ENCODE data around the gene CORO2B. TPM values are rescaled to one million over a fixed set of nuclear protein-coding genes. Genes with fewer than 3 reads are reported as not detected.

CORO2B gene
- total RNA-seq, 2 donors from 2014 or later = 4.3 to 8.5 TPM

- TF ChIP-seq CTCF (IDR thresholded peaks at IDR 0.05) = no peak
- no peaks in the 10 kb centered on the region for H3K27me3 ChIP-seq (replicated peaks; ENCODE audit: insufficient read depth)
- H3K9me3 ChIP-seq = no peaks in the 10 kb centered on the region
- peak overlapping the region in 1 of 2 donors; percentile 86 for H3K27ac ChIP-seq
- H3K36me3 ChIP-seq = peaks cover 3% of the 10 kb centered on the region
- no peak for DNase-seq (ENCODE audit: low spot score)
- no peak overlapping the region for H3K4me3 ChIP-seq
- ATAC-seq (ENCODE audit: insufficient number of reproducible peaks, low FRiP score, low read depth) = no peak
- H3K4me1 ChIP-seq (ENCODE audit: control insufficient read depth in 1 of 2, low read depth in 2 of 2) = peaks cover 10 to 29% of the 10 kb centered on the region in 2 donors
Measured at GRCh38 chr15:68774120-68774519, 195.3 kb downstream of the CORO2B start.

GRCh38 chr15:68774521-68775235, 195.9 kb downstream of the CORO2B start:
- TF ChIP-seq CTCF (IDR thresholded peaks at IDR 0.05) = no peak
- H3K27ac ChIP-seq = peak overlapping the region; percentile 81 to 86
- no peaks in the 10 kb centered on the region for H3K27me3 ChIP-seq (replicated peaks; ENCODE audit: insufficient read depth)
- DNase-seq (ENCODE audit: low spot score) (no peak), ATAC-seq (ENCODE audit: insufficient number of reproducible peaks, low FRiP score, low read depth) (no peak)
- no peaks in the 10 kb centered on the region for H3K9me3 ChIP-seq
- H3K36me3 ChIP-seq = peaks cover 3% of the 10 kb centered on the region
- H3K4me3 ChIP-seq = no peak overlapping the region
- H3K4me1 ChIP-seq (ENCODE audit: control insufficient read depth in 1 of 2, low read depth in 2 of 2) = peaks cover 10 to 29% of the 10 kb centered on the region in 2 donors

- DNase-seq (ENCODE audit: low spot score) (no peak), ATAC-seq (ENCODE audit: insufficient number of reproducible peaks, low FRiP score, low read depth) (no peak)
- TF ChIP-seq CTCF (IDR thresholded peaks at IDR 0.05) = no peak
- Histone ChIP-seq H3K27me3 (replicated peaks; ENCODE audit: insufficient read depth) (no peaks in the 10 kb centered on the region), H3K9me3 (no peaks in the 10 kb centered on the region), H3K4me3 (no peak overlapping the region), H3K36me3 (peaks cover 6% of the 10 kb centered on the region), H3K4me1 (ENCODE audit: control insufficient read depth in 1 of 2, low read depth in 2 of 2) (peaks cover 10 to 29% of the 10 kb centered on the region in 2 donors), H3K27ac (peak overlapping the region; percentile 81 to 86)
Measured at GRCh38 chr15:68775236-68775577, 196.4 kb downstream of the CORO2B start.

GRCh38 chr15:68775671-68776476, 197.1 kb downstream of the CORO2B start:
- Histone ChIP-seq H3K27ac (peak overlapping the region; percentile 81 to 86), H3K4me1 (ENCODE audit: control insufficient read depth in 1 of 2, low read depth in 2 of 2) (peaks cover 10 to 29% of the 10 kb centered on the region in 2 donors), H3K36me3 (peaks cover 7% of the 10 kb centered on the region), H3K4me3 (peak overlapping the region; percentile 22), H3K27me3 (replicated peaks; ENCODE audit: insufficient read depth) (no peaks in the 10 kb centered on the region), H3K9me3 (no peaks in the 10 kb centered on the region)
- no peak for TF ChIP-seq CTCF (IDR thresholded peaks at IDR 0.05)
- DNase-seq (ENCODE audit: low spot score) (peak; percentile 60), ATAC-seq (ENCODE audit: insufficient number of reproducible peaks, low FRiP score, low read depth) (peak; percentile 53)

GRCh38 chr15:68776477-68777270, 197.9 kb downstream of the CORO2B start:
- H3K4me1 ChIP-seq (ENCODE audit: control insufficient read depth in 1 of 2, low read depth in 2 of 2) = peaks cover 10 to 29% of the 10 kb centered on the region in 2 donors
- no peak for ATAC-seq (ENCODE audit: insufficient number of reproducible peaks, low FRiP score, low read depth)
- no peak for DNase-seq (ENCODE audit: low spot score)
- peaks cover 7% of the 10 kb centered on the region for H3K36me3 ChIP-seq
- no peak for TF ChIP-seq CTCF (IDR thresholded peaks at IDR 0.05)
- H3K9me3 ChIP-seq = no peaks in the 10 kb centered on the region
- H3K27me3 ChIP-seq (replicated peaks; ENCODE audit: insufficient read depth) = no peaks in the 10 kb centered on the region
- no peak overlapping the region for H3K4me3 ChIP-seq
- peak overlapping the region; percentile 81 to 86 for H3K27ac ChIP-seq
